BJ (cell line): ENCODE measurements around the gene GPR37L1. TPM values are rescaled to one million over a fixed set of nuclear protein-coding genes. Genes with fewer than 3 reads are reported as not detected.

Source experiments
- CTCF ChIA-PET: fragments of 350-600 bp; formaldehyde crosslinking; extraction: SDS; loops from one replicate; lab custom pipeline; 2021; ENCODE audit warnings: antibody characterized with exemption, inconsistent platforms; lab: Yijun Ruan, JAX
- POLR2A ChIA-PET: fragments of 300-600 bp; sonication (Branson Sonifier 250); formaldehyde crosslinking; extraction: SDS; loops from one replicate; lab custom pipeline; 2021; ENCODE audit warnings: antibody characterized with exemption; lab: Charles Lee
- DNase-seq: peaks from one replicate; pipeline ENCODE4 v3.0.0-alpha.2; 2011; ENCODE audit warnings: low read depth
- H3K27me3 ChIP-seq: 2 replicates; pipeline ENCODE4 v1.6.0; 2011; ENCODE audit warnings: low read length; ENCODE audit not compliant: control insufficient read depth, insufficient read depth
- H3K36me3 ChIP-seq: 2 replicates; pipeline ENCODE4 v1.5.1; 2011; ENCODE audit warnings: low read length; ENCODE audit not compliant: control insufficient read depth, insufficient read depth
- H3K4me3 ChIP-seq: 2 replicates; pipeline ENCODE4 v1.5.1; 2011; ENCODE audit warnings: low read depth, mild to moderate bottlenecking, control low read depth, low read length
- polyA plus RNA-seq: library from polyadenylated mRNA; depleted of rRNA; stranded (reverse); fragments of >200 nt; gene quantifications from 2 replicates; pipeline ENCODE4 v1.2.3, GENCODE V29; 2011
- TF ChIP-seq, protein P1 (sequence below): IDR thresholded peaks from 2 replicates; pipeline ENCODE4 v1.5.1; 2011; ENCODE audit warnings: low read depth, mild to moderate bottlenecking, control low read depth, inconsistent platforms, low read length, moderate library complexity; ENCODE audit not compliant: insufficient read depth

GPR37L1 gene
- polyA plus RNA-seq, 1 experiment, result not detected

DNA sequence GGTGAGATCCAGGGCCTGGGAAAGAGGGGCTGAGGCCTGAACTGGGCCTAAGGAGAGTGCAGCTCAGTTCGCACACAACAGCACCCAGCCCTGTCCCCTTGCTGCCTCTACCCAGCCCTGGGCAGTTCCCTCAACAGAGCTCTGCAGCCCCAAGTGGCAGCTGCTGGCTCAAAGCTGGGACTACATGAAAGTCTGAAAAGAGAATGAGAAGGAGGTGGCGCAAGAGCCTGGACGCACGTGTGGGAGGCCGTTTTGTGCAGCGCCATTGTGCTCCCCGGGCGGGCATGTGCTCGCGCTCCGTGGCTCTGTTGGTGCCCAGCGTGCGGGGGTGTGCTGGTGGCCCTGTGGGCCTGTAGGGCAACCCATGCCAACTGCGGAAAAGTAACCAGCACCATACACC lies 10.3 kb downstream of the GPR37L1 start:
- DNase-seq, result no peak
- Histone ChIP-seq H3K4me3 (no peak overlapping the region), H3K27me3 (no peaks in the 10 kb centered on the region), H3K36me3 (peaks cover 22% of the 10 kb centered on the region)
- ChIA-PET POLR2A (no interaction called here), CTCF (interaction anchor here (1.1 to 27.8 kb wide), 4 partner anchors 10 to 125 kb away, joined by 3 to 642 read pairs (median 37); partner anchors contain the start of genes ELF3 and GPR37L1)
- TF ChIP-seq, protein P1, sequence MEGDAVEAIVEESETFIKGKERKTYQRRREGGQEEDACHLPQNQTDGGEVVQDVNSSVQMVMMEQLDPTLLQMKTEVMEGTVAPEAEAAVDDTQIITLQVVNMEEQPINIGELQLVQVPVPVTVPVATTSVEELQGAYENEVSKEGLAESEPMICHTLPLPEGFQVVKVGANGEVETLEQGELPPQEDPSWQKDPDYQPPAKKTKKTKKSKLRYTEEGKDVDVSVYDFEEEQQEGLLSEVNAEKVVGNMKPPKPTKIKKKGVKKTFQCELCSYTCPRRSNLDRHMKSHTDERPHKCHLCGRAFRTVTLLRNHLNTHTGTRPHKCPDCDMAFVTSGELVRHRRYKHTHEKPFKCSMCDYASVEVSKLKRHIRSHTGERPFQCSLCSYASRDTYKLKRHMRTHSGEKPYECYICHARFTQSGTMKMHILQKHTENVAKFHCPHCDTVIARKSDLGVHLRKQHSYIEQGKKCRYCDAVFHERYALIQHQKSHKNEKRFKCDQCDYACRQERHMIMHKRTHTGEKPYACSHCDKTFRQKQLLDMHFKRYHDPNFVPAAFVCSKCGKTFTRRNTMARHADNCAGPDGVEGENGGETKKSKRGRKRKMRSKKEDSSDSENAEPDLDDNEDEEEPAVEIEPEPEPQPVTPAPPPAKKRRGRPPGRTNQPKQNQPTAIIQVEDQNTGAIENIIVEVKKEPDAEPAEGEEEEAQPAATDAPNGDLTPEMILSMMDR, result no peak

DNA sequence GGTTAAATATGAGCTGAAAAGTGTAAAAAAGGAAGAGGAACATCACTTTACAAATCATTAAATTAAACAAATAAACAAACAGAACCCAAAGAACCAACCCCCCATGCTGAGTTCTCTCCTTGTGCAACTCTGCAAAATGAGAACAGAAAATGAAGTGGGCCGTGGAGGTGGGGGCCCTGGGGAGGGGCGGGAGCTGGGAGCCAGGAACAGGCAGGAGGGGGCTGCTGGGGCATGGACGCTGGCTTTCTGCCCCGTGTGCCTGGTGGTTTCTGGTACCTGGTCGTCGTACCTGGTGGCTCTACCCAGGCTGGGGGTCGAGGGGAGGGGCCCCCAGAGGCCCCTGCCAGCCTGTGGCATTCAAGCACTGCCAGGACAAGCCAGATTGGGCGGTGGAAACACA lies 10.8 kb downstream of the GPR37L1 start:
- TF ChIP-seq, protein P1, result no peak
- Histone ChIP-seq H3K36me3 (peaks cover 22% of the 10 kb centered on the region), H3K27me3 (no peaks in the 10 kb centered on the region), H3K4me3 (no peak overlapping the region)
- ChIA-PET CTCF (interaction anchor here (1.1 to 27.8 kb wide), 4 partner anchors 10 to 126 kb away, joined by 3 to 642 read pairs (median 37); partner anchors contain the start of genes ELF3 and GPR37L1), POLR2A (no interaction called here)
- DNase-seq, result no peak

DNA sequence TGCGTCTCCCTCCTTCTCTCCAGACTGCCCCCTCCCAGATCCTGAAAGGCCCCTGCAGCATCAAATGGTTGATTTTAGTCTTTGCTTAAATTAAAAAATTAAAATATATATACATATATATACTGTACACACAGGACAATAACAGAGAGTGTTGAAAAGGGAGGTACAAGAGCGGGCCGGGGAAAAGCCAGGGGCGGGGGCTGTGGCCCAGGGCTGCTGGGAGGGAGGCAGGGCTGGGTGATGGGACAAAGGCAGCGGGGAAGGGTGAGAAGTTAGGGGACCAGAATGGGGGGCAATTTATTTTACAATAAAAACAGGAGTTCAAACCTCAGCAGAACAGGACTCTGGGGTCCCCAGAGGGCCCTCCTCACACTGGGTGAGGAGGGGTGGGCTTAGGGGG lies 11.3 kb downstream of the GPR37L1 start:
- Histone ChIP-seq H3K27me3 (no peaks in the 10 kb centered on the region), H3K36me3 (peaks cover 22% of the 10 kb centered on the region), H3K4me3 (no peak overlapping the region)
- no peak for DNase-seq
- TF ChIP-seq, protein P1, result no peak
- CTCF ChIA-PET, result interaction anchor here (1.1 to 27.8 kb wide), 8 partner anchors 10 to 126 kb away, joined by 3 to 642 read pairs (median 16); partner anchors contain the start of genes ARL8A, ELF3 and GPR37L1
- POLR2A ChIA-PET, result no interaction called here

DNA sequence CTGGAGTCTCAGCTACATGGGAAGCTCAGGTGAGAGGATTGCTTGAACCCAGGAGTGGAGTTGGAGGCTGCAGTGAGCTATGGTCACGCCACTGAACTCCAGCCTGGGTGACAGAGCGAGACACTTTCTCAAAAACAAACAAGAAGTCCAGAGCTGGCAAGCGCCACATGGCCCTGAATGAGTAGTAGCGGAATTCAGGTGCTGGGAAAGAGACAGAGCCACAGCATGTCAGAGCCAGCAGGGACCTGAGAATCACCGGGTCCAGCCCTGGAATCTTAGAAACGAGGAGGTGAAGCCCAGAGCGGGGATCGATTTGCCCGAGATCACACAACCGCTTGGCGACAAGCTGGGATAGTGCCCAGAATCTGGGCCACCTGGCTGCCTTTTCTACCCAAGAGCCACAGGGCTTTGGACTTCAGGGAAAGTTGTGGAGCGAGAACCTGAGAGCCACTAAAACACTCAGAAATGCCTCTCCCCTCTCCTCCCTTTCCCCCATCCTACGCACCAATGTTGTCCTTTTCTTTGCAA lies 12.0 kb downstream of the GPR37L1 start:
- Histone ChIP-seq H3K27me3 (no peaks in the 10 kb centered on the region), H3K36me3 (peaks cover 22% of the 10 kb centered on the region), H3K4me3 (no peak overlapping the region)
- POLR2A ChIA-PET, result no interaction called here
- CTCF ChIA-PET, result interaction anchor here (0.6 to 27.8 kb wide), 11 partner anchors 9 to 127 kb away, joined by 3 to 642 read pairs (median 5); partner anchors contain the start of genes ARL8A, ELF3 and GPR37L1
- no peak for DNase-seq
- TF ChIP-seq, protein P1, result no peak

DNA sequence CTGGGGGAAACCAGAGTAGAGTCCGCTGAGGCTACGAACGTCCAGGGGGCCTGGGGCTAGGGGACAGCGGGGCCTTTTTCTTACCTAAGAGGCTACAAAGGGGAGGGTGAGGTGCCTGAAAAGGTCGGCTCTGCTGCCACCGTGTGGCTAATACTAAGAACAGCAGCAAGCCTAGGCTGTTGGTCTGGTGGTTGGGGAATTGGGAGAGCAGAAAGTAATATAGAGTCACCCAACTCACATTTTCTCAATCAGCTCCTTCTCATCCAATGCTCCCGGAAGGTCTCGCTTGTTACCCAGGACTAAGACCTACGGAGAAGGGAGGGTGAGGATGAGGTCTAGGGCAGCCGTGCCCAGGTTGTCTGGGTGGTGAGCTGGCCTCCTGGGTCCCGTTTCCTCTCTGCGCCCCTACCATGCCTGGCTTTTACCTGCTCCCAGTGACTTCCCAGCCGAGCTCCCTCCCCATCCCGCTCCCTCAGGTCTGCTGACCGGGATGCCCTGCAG lies 12.6 kb downstream of the GPR37L1 start:
- Histone ChIP-seq H3K36me3 (peaks cover 22% of the 10 kb centered on the region), H3K27me3 (no peaks in the 10 kb centered on the region), H3K4me3 (no peak overlapping the region)
- ChIA-PET CTCF (interaction anchor here (0.6 to 27.8 kb wide), 19 partner anchors 8 to 181 kb away, joined by 3 to 642 read pairs (median 4); partner anchors contain the start of genes ARL8A, ELF3 and GPR37L1), POLR2A (no interaction called here)
- DNase-seq, result no peak
- TF ChIP-seq, protein P1, result peak; percentile 92
